LNCAP (cell line): ENCODE data around the gene FRMD4A.

ENCODE experiments used
- TF ChIP-seq, protein P1 (sequence below): fragments of 450-650 bp; IDR thresholded peaks from 2 replicates; pipeline ENCODE4 v1.5.1; 2017; ENCODE audit warnings: mild to moderate bottlenecking

Gene FRMD4A

DNA sequence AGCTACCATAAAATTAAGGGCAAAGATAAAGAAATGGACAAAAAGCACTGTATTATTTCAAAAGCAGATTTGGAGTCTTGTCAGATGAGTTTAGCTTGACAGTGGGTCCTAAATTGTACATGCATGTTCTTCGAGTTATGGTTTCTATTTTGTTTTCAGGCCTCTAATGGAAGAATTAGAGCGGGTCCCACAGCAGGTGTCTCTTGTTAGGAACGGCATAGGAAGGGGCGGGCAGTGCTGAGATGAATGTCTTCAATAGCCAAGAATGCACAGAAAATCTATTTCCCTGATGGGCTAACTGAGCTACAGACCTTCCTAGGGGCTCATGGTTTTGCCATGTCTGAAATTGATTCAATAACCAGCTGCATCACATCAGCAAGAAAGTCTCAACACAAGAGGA is 304.4 kb downstream of the FRMD4A start:
- TF ChIP-seq, protein P1, sequence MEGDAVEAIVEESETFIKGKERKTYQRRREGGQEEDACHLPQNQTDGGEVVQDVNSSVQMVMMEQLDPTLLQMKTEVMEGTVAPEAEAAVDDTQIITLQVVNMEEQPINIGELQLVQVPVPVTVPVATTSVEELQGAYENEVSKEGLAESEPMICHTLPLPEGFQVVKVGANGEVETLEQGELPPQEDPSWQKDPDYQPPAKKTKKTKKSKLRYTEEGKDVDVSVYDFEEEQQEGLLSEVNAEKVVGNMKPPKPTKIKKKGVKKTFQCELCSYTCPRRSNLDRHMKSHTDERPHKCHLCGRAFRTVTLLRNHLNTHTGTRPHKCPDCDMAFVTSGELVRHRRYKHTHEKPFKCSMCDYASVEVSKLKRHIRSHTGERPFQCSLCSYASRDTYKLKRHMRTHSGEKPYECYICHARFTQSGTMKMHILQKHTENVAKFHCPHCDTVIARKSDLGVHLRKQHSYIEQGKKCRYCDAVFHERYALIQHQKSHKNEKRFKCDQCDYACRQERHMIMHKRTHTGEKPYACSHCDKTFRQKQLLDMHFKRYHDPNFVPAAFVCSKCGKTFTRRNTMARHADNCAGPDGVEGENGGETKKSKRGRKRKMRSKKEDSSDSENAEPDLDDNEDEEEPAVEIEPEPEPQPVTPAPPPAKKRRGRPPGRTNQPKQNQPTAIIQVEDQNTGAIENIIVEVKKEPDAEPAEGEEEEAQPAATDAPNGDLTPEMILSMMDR: no peak

GRCh38 chr10:14025283-14026189 is 305.2 kb downstream of the FRMD4A start:
- TF ChIP-seq, protein P1: no peak

DNA sequence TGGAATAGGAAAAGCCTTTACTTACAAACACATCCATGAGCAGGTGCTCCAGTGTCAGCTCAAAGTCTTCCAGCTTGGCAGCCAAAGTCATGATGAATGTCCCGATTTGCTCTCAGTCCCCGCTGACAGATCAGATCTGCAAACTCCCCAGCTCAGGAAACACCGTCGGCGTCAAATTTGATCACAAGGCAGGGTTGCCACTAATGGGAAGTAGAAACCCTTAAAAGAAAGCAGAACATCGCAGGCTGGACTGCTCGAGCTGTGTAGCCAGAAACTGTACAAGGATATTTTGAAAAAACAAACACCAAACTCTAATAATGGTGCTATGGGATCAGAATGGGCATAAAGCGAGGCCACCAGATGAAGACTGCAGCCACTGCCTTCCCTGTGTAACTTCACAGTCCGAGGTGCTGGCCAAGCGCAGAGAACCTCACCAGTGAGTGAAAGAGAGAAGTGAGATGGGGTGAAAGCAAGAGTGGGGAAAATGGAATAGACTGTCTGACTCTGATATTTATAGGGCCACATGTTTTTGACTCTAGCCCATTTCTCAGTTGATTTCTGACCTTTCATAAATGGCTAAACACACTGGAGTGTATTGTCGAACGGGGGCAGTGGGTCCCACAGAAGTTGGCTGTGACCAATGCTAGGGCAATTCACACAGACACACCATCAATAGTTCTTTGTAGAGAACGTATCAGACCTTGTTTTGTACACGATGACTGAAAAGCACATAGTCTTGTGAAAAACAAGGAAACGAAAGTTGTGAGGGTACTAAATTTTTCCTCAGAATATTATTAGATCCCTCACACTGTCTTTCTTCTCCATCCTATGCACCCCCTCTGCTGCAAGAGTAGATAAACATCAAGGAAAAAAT is 306.2 kb downstream of the FRMD4A start:
- TF ChIP-seq, protein P1: no peak

DNA sequence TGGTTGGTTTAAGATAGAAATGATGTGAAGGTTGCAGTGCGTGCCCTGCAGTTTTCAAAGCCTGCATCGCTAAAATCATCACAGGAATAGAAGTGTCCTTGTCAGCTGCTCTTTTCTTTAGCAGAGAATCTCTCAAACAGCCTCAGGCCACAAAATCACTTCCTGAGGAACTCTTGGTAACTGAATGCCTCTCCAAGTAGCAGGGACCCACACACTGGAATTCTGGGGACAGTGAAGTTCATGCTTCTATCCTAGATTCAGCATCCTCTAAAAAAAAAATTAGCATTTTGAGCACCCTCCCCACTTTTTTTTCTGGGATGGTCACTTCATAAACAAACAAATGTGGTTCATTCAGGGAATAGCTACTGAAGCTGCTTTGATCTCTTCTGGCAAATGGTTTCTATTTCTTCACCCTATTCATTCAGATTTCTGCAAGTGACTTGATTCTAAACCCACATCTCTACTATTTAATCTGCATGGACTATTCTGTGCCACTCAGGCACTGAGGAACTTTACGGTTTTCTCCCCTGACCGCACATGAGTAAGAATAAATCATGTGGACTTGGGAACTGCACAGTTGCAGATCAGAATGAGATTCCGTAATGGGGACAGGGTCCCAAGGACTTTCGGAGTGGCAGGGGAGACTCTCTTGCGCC is 306.9 kb downstream of the FRMD4A start:
- TF ChIP-seq, protein P1: no peak

- TF ChIP-seq, protein P1: no peak
Measured at GRCh38 chr10:14022954-14023672, 307.6 kb downstream of the FRMD4A start.

GRCh38 chr10:14022052-14022451 is 308.7 kb downstream of the FRMD4A start:
- TF ChIP-seq, protein P1: no peak
